GM21360 (cell line): ENCODE data around the gene KRTAP10-12.

Experiments
- ATAC-seq: cut with Tn5 transposase; IDR thresholded peaks from one replicate; pipeline ENCODE4 v1.9.1; 2021; ENCODE audit warnings: mild to moderate bottlenecking, moderate library complexity; ENCODE audit not compliant: unreplicated experiment

The KRTAP10-12 gene

DNA sequence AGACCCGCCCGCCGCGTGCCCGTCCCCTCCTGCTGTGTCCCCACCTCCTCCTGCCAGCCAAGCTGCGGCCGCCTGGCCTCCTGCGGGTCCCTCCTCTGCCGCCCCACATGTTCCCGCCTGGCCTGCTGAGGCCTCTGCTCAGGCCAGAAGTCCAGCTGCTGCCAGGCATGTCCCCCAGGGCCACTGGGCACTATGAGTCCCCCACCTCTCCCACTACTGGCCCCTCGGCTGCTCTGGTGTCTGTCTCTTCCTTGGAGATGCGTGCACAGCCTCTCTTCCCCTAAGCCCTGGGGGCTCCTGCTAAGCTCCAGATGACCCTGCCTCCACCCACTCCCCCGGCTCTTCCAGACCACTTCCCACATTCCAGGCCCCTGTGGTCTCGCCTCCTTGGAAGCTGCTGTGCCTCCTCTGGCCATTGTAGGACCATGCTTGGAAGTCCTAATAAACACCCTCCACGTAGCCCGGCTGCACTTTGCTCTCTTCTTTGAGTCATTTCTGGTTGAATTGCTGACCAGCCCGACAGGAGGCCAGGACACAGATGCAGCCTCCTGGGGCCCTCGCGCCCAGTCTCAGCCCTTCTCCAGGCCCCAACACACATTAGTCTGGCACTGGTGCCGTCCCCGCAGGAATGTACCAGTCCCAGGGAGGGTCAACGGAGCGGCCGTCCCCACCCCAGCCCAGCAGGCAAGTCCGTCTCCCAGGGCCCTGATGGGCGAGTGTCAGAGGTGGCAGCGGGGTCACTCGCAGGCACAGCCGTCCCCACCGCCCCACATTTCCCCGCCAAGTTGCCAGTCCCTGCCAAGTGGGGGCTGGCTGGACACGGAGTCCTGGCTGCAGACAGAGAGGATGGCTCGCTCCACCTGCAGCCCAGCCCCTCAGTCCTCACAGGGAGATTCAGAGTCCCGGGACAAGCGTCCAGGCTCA, 1.1 kb downstream of the KRTAP10-12 start:
- ATAC-seq: no peak

DNA sequence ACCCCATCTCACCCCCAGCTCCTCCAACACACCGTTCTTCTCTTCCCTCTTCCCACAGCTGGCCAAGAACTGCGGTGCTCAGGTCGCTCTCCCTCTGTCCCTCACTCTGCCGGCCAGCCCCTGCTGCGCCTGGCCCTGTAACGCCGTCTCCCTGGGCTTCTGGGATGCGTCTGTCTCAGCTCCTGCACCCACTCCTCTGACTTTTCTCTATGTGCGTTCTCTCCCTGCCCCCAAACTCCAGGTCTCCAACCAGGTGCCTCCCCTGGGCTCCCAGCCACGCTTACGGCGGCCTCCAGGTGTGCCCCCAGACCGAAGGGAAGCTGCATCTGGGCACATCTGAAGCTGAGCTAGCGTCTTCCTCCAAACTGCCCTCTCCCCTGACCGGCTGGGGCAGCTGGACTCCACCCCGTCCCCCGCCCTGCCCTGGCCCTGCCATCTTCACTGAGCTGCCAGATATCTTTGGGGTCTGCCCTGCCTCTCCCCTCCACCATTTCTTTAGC, 2.6 kb downstream of the KRTAP10-12 start:
- no peak for ATAC-seq

DNA sequence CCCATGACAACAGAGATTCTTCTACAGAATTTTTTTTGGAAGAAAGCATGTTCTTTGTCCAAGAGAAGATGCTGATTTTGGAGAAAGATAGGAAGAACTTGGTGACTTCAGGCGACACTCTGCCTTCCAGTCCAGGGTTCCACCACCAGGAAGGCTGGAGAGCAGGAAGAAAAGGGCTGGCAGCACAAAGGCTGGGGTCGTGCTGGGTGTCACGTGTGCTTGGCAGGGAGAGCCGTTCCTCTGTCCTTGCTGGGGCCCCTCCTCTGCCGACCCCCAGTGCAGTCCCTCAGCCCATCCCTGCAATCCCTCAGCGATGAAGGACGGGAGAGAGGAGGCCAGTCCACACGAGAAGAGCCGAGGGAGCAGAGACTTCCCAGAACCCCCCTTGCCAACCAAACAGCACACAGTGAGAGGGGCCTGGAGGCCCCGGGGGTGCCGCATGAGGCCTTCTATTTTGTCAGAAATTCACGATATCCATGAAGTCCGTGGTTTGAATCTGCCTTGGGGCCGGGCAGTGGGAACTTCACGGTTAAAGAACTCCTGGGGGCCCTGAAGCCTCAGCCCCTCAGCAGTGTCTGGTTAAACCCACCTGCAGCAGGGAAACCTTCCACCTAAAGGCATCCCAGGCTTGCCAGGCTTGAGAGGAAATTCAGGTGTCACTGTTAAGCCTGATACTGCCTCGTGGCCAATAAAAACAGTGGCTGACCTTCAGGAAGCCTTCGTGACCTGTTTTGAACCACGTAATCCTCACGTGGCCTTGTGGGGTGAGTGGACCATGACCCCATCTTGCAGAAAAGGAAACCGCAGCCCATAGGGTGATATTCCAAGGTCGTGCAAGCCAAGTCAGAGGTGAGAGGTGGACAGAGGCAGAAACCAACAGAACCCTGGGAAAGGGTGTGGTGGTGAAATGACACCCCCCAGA, 3.4 kb downstream of the KRTAP10-12 start:
- ATAC-seq: no peak

DNA sequence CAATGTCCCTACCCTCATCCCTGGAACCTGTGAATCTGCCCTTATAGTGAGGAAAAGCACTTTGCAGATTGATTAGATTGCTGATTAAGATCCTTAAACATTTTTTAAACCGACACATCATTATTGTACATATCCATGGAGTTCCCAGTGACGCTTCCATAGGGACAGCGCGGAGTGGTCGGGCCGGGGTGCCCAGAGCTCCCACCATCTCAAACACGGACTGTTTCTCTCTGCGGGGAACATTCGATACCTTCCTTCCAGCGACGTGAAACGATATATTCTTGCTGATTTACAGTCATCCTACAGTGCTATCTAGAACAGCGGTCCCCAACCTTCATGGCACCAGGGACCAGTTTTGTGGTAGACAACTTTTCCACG, 4.0 kb downstream of the KRTAP10-12 start:
- ATAC-seq: no peak

DNA sequence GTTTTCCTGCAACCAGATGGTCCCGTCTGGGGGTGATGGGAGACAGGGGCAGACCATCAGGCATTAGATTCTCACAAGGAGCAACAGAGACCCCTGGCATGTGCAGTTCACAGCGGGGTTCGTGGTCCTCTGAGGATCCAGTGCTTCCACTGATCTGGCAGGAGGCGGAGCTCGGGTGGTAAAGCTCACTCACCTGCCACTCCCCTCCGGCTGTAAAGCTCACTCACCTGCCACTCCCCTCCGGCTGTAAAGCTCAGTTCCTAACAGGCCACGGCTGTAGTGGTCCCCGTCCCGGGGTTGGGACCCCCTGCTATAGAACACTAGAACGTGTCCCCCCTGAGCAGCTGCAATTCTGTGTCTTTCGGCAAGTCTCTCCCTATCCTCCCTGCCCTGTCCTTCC, 4.6 kb downstream of the KRTAP10-12 start:
- no peak for ATAC-seq

DNA sequence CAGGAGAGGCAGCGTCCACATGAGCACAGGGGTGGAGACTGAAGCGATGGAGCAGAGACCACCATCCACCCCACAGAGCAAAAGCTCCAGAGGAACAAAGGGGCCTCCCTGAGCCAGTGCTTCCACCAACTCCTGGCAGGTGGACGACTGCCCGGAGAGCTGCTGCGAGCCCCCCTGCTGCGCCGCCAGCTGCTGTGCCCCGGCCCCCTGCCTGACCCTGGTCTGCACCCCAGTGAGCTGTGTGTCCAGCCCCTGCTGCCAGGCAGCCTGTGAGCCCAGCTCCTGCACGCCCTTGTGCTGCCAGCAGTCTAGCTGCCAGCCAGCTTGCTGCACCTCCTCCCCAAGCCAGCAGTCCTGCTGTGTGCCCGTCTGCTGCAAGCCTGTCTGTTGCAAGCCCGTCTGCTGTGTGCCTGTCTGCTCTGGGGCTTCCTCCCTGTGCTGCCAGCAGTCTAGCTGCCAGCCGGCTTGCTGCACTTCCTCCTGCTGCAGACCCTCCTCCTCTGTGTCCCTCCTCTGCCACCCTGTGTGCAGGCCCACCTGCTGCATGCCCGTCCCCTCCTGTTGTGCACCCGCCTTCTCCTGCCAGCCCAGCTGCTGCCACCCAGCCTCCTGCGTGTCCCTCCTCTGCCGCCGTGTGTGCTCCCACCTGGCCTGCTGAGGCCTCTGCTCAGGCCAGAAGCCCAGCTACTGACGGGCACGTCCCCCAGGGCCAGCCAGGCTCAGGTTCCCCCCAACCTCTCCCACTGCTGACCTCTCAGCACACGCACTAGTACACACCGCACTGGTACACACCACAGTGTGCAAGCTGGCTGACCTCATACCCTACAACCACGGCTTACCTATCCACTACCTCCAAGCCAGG, 5.4 kb downstream of the KRTAP10-12 start:
- ATAC-seq: no peak

DNA sequence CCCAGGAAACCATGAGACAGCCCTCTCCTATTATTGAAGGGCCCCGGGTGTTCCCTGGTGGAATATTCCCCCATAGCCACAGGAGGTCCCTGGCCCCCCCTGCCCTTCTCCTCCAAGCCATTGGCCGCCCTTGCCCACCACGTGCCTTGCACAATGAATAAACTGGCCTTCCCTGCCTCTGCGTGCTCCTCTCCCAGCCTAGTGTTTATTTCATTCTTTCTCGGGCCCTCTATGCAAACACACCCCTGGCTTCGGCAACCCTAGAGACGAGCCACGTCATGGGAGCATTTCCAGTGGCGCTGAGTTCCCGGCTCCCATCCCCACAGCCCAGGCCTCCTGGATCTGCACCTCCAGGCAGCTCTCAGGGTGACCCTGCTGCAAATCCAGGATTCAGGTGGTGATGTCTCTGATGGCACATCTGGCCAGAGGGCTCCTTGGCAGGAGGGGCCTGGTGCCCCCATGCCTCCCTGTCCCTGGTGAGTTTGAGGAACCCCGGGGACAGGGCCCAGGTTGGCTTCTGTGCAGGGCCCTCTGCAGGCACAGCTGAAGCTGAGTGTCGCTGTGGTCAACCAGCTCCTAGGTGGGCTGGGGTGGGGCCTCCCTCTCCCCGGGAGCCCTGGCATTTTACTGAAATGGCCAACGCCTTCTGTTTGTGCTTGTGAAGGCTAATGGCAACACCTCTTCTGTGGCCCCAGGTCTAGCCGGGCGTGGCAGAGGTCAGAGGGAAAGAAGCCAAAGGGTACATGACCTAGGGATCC, 6.2 kb downstream of the KRTAP10-12 start:
- no peak for ATAC-seq

DNA sequence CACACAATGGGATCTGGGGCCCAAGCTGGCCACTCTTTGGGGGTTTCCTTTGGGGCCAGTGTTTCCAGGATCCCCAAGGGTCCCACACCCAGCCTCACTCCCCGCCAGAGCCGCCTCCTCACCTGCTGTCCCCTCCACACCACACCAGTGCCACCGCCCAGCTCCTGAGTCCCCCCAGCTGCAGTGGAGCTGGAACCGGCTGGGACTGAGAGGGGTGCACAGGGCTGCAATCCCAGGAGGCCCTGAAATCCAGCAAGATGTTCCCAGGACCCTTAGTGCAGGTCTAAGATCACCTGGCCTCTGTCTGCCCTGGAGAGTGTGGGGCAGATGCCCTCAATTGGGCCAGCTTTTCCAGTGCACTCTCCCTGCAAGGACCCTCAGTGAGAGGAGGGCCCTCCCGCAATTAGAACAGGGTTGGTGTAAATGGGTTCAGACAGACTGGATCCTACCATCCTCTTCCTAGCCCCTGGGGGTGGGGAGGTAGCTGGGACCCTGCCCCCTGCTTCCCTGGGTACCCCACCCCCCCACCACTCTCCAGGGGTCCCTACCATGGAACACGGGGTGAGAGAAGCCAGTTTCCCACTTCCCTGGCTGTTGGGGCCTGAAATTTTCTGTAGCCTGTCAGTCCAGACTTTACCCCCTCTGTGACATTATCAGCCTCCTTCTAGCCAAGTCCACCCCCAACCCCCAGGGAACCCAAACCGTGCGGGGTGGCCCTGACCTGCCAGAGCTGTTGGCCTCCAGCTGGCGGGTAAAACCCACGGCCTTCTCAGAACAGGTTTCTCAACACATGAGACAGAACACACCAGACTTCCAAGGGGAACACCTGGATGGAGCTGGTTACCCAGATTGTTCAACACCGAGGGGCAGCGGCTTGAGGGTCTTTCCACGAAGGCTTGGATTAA, 7.0 kb downstream of the KRTAP10-12 start:
- no peak for ATAC-seq

DNA sequence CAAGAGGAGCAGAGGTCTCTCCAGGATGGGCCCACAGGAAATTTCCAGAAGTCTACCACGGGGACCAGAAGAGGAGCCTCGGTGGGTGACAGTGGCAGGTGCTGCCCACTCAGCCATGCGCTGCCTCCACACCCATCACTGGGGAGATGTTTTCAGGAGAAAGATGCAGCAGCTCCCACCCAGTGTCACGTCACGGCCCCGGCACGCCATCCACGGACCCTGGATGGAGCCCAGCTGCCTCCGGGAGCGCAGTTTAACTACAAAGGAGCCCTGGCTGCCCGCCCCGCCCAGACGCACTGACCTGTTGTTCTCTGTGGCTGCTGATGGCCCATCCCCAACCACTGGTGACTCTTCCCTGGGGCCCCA, 7.6 kb downstream of the KRTAP10-12 start:
- no peak for ATAC-seq

DNA sequence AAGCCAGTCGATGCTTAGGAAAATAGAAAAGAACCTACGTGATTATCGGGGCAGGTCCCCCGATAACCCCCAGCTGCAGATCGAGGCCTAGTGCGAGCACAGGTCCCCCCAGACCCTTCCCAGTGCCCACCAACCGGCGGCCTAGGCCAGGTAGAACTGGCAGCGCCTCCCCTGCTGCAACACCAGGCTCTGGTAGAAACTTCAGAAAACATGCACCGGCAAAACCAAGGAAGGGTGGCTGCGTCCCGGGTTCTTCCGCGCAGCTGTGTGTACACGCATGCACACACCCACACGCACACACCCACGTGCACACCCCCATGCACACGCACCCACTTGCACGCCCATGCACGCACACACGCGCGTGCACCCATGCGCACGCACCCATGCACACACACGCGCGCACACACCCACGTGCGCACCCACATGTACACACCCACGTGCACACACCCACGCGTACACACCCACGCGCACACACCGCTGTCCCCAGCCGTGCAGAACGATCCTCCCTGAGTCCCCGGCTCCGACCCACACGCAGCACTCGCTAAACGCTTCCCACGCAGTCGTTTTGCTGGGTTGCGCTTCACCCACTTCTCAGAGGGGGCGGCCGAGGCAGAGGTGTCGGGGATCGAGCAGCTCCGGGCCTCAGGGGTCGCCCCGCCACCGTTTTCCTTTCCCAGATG, 9.2 kb downstream of the KRTAP10-12 start:
- no peak for ATAC-seq

DNA sequence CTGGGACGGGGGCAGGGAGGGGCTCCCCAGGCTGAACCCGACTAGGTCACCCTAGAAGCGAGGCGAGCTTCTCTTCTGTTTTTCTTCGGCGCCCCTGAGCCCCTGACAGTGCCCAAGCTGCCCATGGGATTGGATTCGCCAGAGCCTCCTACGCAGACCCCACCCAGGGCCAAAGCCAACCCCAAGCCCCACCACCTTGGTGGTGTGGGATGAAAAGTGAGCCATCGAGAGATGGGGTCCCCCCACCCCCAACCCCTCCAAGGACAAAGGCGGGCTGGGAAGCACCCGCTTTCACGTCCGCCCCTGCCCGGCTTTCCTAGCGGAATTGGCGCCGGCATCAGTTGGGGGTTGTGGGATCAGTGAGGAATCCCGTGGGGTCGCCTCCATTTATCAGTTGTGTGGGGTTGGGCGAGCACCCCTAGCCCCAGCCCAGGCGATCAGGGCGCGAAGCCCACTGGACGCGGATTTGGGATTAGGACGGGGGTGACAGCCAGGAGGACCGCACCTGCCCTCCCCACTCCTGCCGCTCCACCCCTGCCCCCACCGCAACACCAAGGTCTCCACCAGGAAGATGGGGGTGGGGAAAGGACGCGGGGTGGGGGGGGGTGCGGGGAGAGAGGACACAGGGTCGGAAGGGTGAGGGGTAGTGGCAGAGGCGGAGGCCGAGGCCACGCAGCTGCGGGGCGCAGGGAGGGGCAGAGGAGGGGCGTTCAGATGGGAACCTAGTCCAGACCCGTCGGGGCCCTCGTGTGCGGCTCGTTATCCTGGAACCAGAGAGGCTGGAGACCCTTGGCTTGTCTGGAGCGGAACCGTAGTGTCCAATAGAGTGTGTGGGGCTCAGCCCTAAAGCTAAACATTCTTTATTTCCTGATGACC, 10.0 kb downstream of the KRTAP10-12 start:
- ATAC-seq: no peak

DNA sequence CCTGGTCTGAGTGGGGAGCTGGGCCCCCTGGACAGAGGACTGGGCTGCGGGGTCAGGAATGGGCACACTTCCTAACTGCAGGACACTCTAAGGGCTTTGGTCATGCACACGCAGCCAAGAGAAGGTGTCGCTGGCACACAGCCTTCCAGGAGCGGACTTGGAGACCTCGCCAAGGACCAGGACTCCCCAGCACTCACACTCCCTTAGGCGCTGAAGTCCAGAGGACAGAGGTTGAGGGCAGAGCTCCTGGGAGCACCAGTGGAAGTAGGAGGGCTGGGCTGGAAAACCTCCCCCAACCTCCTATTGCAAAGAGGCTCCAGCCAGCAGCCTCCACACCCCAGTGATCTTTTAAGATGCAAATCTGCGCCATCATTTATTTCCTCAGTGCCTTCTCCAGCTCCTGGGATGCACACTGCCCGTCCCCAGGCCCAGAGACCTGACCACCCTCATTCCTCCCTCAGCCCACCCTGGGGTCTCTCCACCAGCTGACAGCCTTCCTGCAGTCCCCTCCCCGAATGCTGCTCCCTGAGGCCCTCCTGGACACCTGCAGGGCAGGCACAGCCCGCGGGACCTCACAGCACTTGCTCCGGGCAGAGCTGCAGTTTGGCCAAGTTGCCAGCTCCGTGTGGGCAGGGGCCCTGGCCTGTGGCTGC, 11.4 kb downstream of the KRTAP10-12 start:
- ATAC-seq: no peak

DNA sequence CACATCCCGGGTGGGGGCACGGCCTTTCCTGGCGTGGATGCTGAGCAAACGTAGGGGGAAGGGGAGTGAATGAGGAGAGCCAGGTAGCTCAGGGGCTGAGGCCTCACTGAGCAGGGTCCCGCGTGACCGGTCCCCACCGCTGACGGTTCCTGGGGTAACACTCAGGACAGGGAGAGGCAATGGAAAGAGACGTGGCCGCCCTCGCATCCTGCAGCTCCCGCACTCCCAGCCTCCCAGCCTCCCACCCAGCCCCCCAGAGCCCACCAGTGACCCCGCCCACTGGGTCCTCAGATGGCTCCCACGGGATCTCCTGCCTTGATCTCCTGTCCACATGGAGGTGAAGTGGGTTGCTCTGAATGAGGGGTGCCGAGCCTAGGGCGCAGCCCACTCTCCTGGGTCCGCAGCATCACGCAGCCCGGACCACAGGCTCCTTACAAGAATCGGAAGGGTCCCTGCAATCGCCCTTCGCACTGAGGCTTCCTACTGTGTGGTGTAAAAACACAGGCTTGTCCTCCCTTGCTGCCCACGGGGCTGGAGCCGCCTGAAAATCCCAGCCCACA, 12.0 kb downstream of the KRTAP10-12 start:
- no peak for ATAC-seq

DNA sequence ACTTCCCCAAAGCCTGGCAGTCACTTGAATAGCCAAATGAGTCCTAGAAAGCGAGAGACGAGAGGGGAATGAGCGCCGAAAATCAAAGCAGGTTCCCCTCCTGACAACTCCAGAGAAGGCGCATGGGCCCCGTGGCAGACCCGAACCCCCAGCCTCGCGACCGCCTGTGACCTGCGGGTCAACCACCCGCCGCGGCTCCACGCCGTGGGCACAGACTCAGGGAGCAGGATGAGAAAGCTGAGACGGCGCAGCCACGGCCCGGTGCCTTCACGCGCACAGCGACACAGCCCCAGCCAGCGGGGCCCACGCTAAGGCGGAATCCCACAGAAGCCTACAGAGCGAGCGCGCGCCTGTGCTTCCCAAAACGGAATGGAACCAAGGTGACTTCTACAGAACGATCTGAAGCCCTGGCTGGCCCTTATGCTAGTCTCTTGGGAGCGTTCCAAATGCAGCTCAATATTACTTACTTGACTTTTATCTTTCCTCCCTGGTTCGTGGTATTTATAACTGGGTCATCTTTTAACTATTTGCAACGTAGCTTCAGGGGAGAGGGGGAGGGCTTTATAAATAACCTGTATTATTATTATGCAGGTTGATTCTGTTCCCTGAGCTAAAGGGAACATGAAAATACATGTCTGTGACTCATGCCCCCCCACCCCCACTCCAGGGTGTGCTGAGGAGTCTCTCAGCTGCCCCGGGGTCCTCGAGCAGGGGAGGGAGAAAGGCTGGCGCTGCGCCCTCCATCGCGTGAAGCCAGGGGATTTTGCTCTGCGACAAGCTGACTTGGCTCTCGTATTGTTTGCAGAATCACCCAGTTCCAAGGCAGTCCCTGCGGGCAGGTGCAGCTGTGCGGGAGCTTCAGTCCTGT, 12.7 kb downstream of the KRTAP10-12 start:
- ATAC-seq: no peak

DNA sequence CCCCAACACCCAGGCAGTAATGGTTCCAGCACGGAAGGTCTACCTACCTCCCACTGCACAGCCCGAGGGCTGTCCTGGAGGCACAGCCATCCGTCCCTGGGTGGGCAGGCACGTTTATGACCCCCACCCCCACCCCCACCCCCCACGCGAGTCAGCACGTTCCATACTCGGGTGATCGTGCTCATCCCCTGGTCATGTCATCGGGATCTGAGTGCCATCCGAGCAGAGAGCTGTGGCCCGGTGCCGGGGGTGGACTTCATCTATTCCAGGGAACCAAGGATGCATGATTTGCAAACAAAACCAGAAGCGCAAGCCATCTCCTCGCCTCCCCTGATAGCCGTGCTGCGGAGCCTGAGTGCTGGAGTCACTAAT, 13.3 kb downstream of the KRTAP10-12 start:
- no peak for ATAC-seq
